ENCODE measurements around the gene PAQR9.

The PAQR9 gene

GRCh38 chr3:142951794-142952193 lies 11.7 kb downstream of the PAQR9 start:
- DNase-seq (ENCODE audit: low read depth in 1 of 2, low spot score in 1 of 2) = no peak

DNA sequence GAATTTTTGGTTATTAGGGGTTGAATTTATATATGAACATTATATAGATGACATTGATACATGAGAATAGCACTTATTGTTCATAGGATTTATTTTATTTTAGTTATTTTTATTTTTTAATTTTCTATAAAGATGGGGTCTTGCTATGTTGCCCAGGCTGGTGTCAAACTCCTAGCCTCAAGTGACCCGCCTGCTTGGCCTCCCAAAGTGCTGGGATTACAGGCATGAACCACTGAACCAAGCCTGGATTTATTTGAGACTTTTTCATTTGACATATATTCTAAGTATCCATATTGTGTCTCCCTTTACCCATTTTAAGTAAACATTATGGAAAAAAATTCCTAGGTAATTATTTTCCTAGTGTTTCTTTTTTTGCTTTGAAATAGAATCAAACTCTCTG lies 12.5 kb downstream of the PAQR9 start:
- no peak for DNase-seq (ENCODE audit: low read depth in 1 of 2, low spot score in 1 of 2)

- no peak for DNase-seq (ENCODE audit: low read depth in 1 of 2, low spot score in 1 of 2)
Measured at GRCh38 chr3:142947799-142948575, 15.5 kb downstream of the PAQR9 start.

- DNase-seq (ENCODE audit: low read depth in 1 of 2, low spot score in 1 of 2) = no peak
Measured at GRCh38 chr3:142947352-142947751, 16.1 kb downstream of the PAQR9 start.

DNA sequence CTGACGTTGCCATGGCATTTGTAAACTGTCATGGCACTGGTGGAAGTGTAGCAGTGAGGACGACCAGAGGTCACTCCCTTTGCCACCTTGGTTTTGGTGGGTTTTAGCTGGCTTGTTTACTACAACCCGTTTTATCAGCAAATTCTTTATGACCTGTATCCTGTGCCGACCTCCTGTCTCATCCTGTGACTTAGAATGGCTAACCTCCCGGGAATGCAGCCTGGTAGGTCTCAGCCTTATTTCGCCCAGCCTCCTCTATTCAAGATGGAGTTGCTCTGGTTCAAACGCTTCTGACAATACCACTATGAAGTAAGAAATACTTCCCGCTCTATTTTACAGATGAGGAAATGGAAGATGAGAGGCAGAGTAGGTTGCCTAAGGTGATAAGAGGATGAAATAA lies 16.6 kb downstream of the PAQR9 start:
- DNase-seq (ENCODE audit: low read depth in 1 of 2, low spot score in 1 of 2) = no peak

DNA sequence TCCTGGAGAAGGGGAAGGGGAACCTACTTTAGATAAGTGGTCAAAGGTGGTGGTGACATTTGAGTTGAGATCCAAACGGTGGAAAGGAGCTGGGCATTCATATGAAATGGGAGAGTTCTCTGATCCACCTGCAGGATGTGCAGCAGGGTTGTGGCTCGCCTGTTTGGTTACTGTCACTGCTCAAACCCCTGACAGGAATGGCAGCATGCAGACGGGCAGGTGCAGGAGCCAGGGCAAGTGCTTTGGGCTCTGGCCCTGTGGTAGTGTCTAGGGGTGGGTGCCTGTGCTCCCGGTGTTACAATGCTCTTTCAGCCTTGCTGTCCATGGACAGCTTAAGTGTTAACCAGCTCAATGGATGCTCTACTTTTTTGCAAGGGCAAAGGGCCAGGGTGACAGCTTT lies 18.5 kb downstream of the PAQR9 start:
- no peak for DNase-seq (ENCODE audit: low read depth in 1 of 2, low spot score in 1 of 2)

GRCh38 chr3:142944342-142944741 lies 19.1 kb downstream of the PAQR9 start:
- DNase-seq (ENCODE audit: low read depth in 1 of 2, low spot score in 1 of 2) = no peak

DNA sequence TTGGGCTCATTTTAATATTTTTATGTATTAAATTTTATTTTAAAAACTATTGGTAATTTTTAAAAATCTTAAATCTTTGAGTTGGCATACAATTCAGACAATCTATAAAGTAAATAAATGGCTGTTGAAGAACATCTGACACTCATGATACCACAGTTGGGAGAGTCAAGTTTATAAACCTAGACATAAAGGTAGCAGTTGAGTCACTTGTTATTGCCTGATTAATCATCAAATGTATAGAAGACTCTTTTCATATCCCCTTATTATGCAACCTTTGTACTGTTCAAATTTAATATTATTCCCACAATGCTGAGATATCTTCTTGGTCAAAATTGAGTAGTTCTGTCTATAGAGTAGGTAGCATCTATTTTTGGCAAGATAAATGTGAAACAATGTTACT lies 19.6 kb downstream of the PAQR9 start:
- DNase-seq (ENCODE audit: low read depth in 1 of 2, low spot score in 1 of 2) = no peak

GRCh38 chr3:142943349-142943748 lies 20.1 kb downstream of the PAQR9 start:
- no peak for DNase-seq (ENCODE audit: low read depth in 1 of 2, low spot score in 1 of 2)

DNA sequence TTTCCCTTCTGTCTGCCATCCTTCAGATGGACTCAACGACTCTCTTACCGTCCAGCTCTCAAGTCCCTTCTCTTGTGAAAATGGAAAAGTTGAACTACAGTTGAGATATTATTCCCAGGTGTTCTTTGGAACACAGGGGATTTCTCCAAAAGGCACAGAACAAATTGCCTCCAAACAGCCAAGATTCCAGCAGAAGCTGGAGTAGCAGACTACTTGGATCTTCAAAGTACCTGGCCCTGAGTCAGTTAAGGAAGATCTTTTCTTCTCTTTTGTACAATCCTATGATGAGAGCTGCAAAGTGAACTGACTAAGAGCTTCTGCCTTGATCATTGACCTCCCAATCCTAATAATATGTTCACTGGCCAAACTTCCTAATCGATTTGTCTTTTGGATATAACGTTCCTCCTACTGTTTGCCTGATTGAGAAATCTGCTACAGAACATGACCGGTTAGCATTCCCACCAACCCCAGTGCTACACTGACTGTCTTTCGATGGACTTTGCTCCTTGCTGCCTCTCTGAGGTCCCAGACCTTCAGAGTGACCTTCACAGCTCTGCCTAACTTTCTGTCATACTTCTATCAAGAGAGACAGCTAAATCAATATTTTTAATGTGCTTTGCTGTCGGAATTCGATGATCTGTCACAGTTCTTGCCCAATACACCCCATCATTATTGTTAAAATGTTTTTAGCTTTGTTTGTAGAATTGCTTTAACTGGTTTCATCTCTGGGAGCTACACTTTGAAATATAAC lies 21.9 kb downstream of the PAQR9 start:
- no peak for DNase-seq (ENCODE audit: low read depth in 1 of 2, low spot score in 1 of 2)

GRCh38 chr3:142940472-142940871 lies 23.0 kb downstream of the PAQR9 start:
- no peak for DNase-seq (ENCODE audit: low read depth in 1 of 2, low spot score in 1 of 2)

- no peak for DNase-seq (ENCODE audit: low read depth in 1 of 2, low spot score in 1 of 2)
Measured at GRCh38 chr3:142940000-142940399, 23.5 kb downstream of the PAQR9 start.

GRCh38 chr3:142935963-142936362 lies 27.5 kb downstream of the PAQR9 start:
- DNase-seq (ENCODE audit: low read depth in 1 of 2, low spot score in 1 of 2) = no peak

DNA sequence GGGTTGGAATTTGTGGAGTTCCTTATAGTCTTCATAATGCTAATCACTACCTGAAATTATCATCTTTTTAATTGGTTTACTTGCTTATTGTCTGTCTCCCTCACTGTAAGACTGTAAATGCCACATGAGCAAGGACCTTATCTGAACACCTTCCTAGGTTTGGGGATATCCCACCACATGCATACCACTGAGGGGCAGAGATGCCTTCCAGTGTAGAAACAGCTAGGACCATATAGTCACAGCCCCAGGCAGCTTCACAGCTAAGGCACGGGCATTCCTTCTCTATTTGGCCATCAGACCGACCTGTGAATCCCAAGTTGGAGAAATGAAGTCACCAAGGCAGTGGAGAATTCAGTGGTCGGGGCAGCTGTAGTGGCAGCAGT lies 28.6 kb downstream of the PAQR9 start:
- no peak for DNase-seq (ENCODE audit: low read depth in 1 of 2, low spot score in 1 of 2)

DNA sequence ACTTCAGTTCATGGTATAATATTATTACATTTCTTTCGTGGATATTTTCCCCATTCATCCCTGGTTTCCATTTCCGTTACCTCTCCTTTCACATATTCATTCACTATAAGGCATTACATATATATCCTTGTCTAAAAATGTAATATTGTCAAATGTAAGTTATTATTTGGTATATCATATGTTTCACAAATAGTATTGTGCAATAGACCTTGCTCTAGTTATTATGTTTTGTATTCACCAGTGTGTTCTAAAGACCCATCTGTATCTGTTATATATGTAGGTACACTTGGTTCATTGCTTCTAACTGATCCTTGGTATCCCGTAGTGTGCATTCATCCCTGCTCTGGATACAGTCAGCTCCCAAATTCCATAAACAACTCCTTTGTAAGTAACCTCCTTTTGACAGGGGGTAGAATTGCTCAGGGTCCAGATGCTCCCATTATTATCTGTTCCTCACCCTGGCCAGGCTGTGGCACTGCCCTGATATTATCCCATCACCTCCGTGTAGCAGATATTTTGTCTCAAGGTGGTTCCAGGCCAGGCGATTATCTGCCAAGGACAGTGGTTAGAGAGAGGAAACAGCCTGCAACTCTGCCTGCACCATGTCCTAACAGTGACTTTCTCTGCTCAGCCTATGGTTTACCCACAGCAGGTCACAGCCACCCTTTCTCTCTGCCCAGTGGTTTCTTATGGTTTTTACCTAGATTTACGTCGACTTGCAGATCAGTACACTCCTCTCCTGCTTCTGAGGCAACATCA lies 29.2 kb downstream of the PAQR9 start:
- no peak for DNase-seq (ENCODE audit: low read depth in 1 of 2, low spot score in 1 of 2)

DNA sequence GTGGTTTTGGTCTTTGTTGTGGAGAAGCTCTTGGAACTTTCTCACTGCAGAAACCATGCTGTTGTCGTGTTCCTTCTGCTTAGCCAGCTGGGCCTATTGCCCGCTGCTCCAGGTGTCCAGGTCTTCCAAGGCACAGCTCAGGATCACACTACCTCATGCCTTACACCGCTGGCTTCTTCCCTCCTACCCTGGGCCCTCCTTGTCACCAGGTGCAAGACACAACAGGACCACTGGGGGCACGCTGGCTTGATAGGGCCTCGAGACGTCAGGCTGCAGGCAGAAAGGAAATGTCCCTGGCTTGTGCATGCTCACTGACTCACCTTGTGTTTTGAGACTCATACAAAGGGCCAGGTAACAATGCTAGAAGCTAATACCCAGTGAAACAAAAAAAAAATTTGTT lies 32.3 kb downstream of the PAQR9 start:
- DNase-seq (ENCODE audit: low read depth in 1 of 2, low spot score in 1 of 2) = no peak

DNA sequence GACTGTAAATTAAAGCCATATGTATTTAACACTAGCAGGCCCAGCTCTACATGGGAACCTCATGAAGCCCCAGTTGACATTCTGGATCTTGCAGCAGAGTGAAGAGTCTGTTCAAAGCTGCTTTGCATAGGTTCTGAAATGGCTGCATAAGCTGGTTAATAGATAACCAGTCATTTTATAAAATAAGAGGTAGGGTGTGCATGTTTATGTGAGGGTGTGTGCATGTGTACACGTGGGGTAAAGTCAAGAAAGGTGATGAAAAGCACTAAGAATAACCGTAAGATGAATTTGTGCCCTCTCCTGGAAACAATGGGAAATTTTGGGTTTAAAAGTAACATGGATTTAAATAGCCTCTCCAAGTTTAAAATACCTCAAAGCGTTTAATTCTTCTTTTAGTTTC lies 33.0 kb downstream of the PAQR9 start:
- DNase-seq (ENCODE audit: low read depth in 1 of 2, low spot score in 1 of 2) = no peak

DNA sequence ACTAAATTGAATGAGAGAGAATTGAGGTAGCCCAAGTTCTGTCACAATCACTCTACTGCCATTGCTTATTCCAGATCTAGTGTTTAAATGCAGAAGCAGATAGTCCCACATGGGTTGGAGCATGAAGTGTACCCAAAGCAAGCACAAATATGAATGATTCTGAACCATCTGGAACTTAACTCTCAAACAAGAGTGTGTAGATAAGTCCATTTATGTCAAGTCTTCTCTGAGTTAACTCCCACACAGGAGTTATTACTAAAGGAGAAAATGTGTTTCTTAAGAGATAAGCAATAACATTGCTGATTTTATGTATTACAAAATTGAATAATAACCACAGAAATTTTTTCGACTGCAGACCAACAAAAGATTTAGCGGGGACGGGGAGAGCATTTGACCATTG lies 33.6 kb downstream of the PAQR9 start:
- DNase-seq (ENCODE audit: low read depth in 1 of 2, low spot score in 1 of 2) = no peak

DNA sequence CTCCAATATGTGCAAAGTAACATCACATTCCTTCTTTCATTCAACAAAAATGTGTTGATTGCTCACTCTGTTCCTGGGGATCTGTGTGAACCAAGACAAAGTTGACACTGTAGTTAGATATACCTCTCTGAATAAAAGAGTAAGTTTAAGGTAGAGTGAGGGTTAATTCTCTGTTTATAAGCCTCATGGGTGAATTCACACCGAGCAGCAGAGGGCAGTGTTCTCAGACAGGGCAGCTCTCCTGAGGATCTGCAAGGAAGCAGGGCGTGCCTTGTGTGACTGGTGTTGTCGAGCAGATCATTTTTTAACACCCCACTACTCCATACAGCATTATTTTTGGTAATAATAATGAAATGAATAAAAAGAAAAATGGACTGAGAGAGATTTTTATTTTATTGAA lies 34.4 kb downstream of the PAQR9 start:
- no peak for DNase-seq (ENCODE audit: low read depth in 1 of 2, low spot score in 1 of 2)

DNA sequence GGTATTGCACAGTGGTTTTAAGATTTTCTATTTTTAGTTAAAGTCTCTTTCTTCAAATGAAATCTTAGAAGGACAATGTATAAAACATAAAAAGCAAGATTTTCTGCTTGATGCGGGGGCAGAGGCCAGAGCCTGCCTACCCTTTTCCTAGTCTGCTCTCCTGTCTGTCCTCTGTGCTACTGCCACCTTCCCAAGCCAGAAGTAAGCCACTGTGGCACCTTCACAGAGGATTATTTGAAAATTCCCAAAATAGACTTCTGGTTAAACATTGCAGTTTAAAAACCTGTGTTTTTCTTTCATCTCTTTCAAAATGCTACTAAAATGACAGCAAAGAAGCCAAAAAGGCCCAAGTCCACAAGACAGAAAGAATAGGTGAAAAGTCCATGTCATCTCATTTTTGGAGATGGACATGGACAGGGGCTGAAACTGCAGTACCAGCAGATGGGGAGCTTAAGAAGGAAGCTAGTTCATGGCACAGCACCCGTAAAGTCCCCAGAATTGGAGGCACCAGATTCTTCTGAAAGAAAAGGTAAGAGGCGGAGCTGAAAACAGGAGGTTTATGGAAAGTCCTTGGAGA lies 37.0 kb downstream of the PAQR9 start:
- DNase-seq (ENCODE audit: low read depth in 1 of 2, low spot score in 1 of 2) = no peak

GRCh38 chr3:142925140-142925539 lies 38.3 kb downstream of the PAQR9 start:
- no peak for DNase-seq (ENCODE audit: low read depth in 1 of 2, low spot score in 1 of 2)

DNA sequence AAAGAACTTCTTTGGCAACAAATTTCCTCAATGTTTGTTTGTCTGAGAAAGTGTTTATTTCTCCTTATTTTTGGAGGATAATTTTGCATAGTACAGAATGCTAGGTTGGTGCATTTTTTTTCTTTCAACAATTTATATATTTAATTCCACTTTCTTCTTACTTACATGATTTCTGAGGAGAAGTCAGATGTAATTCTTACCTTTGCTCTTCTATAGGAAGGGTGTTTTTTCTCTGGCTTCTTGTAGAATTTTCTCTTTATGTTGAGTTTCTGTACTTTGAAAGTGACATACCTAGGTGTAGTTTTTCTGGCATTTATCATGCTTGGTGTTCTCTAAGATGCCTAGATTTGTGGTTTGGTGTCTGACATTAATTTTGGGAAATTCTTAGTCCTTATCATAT lies 39.8 kb downstream of the PAQR9 start:
- DNase-seq (ENCODE audit: low read depth in 1 of 2, low spot score in 1 of 2) = no peak

All from activated T-helper 1 cell treated with anti-CD3 and anti-CD28 coated beads, Interleukin-2, amount 50 U/mL, for 16 hours (primary cell).